GM23338 (cell line): Measurements from ENCODE around the gene CDH4. TPM values are rescaled to one million over a fixed set of nuclear protein-coding genes. Genes with fewer than 3 reads are reported as not detected.

Source experiments
- ATAC-seq: fragments of 200-7000 bp; cut with Tn5 transposase; 3 replicates; pipeline ENCODE4 v1.9.1; 2020
- DNase-seq: peaks from one replicate; pipeline ENCODE4 v3.0.0-alpha.2; 2015; ENCODE audit warnings: low spot score
- H2AFZ ChIP-seq: fragments of 200-600 bp; sonication (generic); 2 replicates; pipeline ENCODE4 v1.8.0; 2016; ENCODE audit warnings: antibody characterized with exemption, mild to moderate bottlenecking, moderate library complexity
- H3F3A ChIP-seq: fragments of 200-600 bp; sonication (generic); replicated peaks from 2 replicates; pipeline ENCODE4 v1.8.0; 2017; ENCODE audit warnings: antibody characterized with exemption, mixed run types, low read depth
- H3K27ac ChIP-seq: fragments of 200-600 bp; sonication (generic); 2 replicates; pipeline ENCODE4 v1.6.1; 2016; ENCODE audit warnings: low read depth
- H3K27me3 ChIP-seq: fragments of 200-600 bp; sonication (generic); 2 replicates; pipeline ENCODE4 v1.8.0; 2016; ENCODE audit warnings: mild to moderate bottlenecking, mixed run types, moderate library complexity; ENCODE audit not compliant: insufficient read depth
- H3K36me3 ChIP-seq: fragments of 200-600 bp; sonication (generic); 2 replicates; pipeline ENCODE4 v1.8.0; 2016; ENCODE audit warnings: mild to moderate bottlenecking; ENCODE audit not compliant: insufficient read depth
- H3K4me1 ChIP-seq: fragments of 200-600 bp; sonication (generic); 2 replicates; pipeline ENCODE4 v1.8.0; 2016; ENCODE audit warnings: mild to moderate bottlenecking, moderate library complexity; ENCODE audit not compliant: insufficient read depth
- H3K4me2 ChIP-seq: fragments of 200-600 bp; sonication (generic); 2 replicates; pipeline ENCODE4 v1.7.1; 2017; ENCODE audit warnings: mixed run types
- H3K4me3 ChIP-seq: fragments of 200-600 bp; sonication (generic); 2 replicates; pipeline ENCODE4 v1.6.1; 2016; ENCODE audit warnings: mixed run types
- H3K79me2 ChIP-seq: fragments of 200-600 bp; sonication (generic); replicated peaks from 2 replicates; pipeline ENCODE4 v1.8.0; 2017; ENCODE audit warnings: mild to moderate bottlenecking; ENCODE audit not compliant: insufficient read depth
- H3K9me2 ChIP-seq: fragments of 200-600 bp; sonication (generic); 2 replicates; pipeline ENCODE4 v1.8.0; 2017; ENCODE audit not compliant: insufficient read depth
- H4K20me1 ChIP-seq: fragments of 200-600 bp; sonication (generic); replicated peaks from 2 replicates; pipeline ENCODE4 v1.8.0; 2017; ENCODE audit warnings: mild to moderate bottlenecking; ENCODE audit not compliant: insufficient read depth
- H3K27ac Mint-ChIP-seq: 2 replicates; pipeline ENCODE4 v1.8.0; 2020; ENCODE audit warnings: inconsistent platforms, mild to moderate bottlenecking, moderate library complexity, mixed read lengths
- H3K27me3 Mint-ChIP-seq: 3 replicates; pipeline ENCODE4 v1.8.0; 2022; ENCODE audit warnings: low read depth, mild to moderate bottlenecking, moderate library complexity, mixed read lengths, inconsistent platforms; ENCODE audit not compliant: insufficient read depth, poor library complexity
- H3K36me3 Mint-ChIP-seq: 3 replicates; pipeline ENCODE4 v1.8.0; 2021; ENCODE audit warnings: low read depth, mild to moderate bottlenecking, inconsistent platforms, moderate library complexity, mixed read lengths
- H3K4me1 Mint-ChIP-seq: 3 replicates; pipeline ENCODE4 v1.8.0; 2020; ENCODE audit warnings: mild to moderate bottlenecking, inconsistent platforms, mixed read lengths
- H3K4me3 Mint-ChIP-seq: 3 replicates; pipeline ENCODE4 v1.8.0; 2021; ENCODE audit warnings: moderate library complexity, mild to moderate bottlenecking, inconsistent platforms, mixed read lengths
- H3K9me3 Mint-ChIP-seq: 3 replicates; pipeline ENCODE4 v1.8.0; 2020; ENCODE audit warnings: moderate library complexity, mild to moderate bottlenecking, inconsistent platforms, mixed read lengths
- CREB1 ChIP-seq: fragments of 250-450 bp; sonication (Bioruptor Pico); IDR thresholded peaks from 2 replicates; pipeline ENCODE4 v1.5.0; 2020; ENCODE audit warnings: low read depth, mild to moderate bottlenecking, moderate library complexity
- ETS1 ChIP-seq: IDR thresholded peaks from 2 replicates; pipeline ENCODE4 v1.6.1; 2016; ENCODE audit warnings: antibody characterized with exemption
- EZH2 ChIP-seq: fragments of 200-600 bp; sonication (generic); IDR thresholded peaks from one replicate; pipeline ENCODE4 v1.8.0; 2017; ENCODE audit warnings: antibody characterized with exemption, mild to moderate bottlenecking, low read depth; ENCODE audit not compliant: unreplicated experiment
- EZH2phosphoT487 ChIP-seq: fragments of 200-600 bp; sonication (generic); IDR thresholded peaks from one replicate; pipeline ENCODE4 v1.8.1; 2018; ENCODE audit warnings: antibody characterized with exemption; ENCODE audit not compliant: unreplicated experiment
- JUNB ChIP-seq: IDR thresholded peaks from one replicate; pipeline ENCODE4 v1.6.1; 2016; ENCODE audit warnings: antibody characterized with exemption; ENCODE audit not compliant: unreplicated experiment
- NANOG ChIP-seq: IDR thresholded peaks from 2 replicates; pipeline ENCODE4 v1.6.1; 2016; ENCODE audit warnings: antibody characterized with exemption, borderline replicate concordance
- STAT1 ChIP-seq: IDR thresholded peaks from one replicate; pipeline ENCODE4 v1.6.1; 2016; ENCODE audit warnings: antibody characterized with exemption; ENCODE audit not compliant: unreplicated experiment
- ZNF114 ChIP-seq: fragments of 250-450 bp; sonication (Bioruptor Pico); IDR thresholded peaks from 2 replicates; pipeline ENCODE4 v1.5.0; 2020; ENCODE audit warnings: mild to moderate bottlenecking, moderate library complexity
- ZNF331 ChIP-seq: fragments of 250-450 bp; sonication (Bioruptor Pico); IDR thresholded peaks from 2 replicates; pipeline ENCODE4 v1.5.0; 2020; ENCODE audit warnings: low read depth, mild to moderate bottlenecking, moderate library complexity
- ZNF462 ChIP-seq: fragments of 250-450 bp; sonication (Bioruptor Pico); IDR thresholded peaks from 2 replicates; pipeline ENCODE4 v1.5.0; 2020; ENCODE audit warnings: mild to moderate bottlenecking, moderate library complexity
- polyA plus RNA-seq: library from polyadenylated mRNA; unstranded; fragments of >200 nt; fragmentation: Nextera tagmentation; extraction: Ambion mirVana; gene quantifications from 2 replicates; pipeline ENCODE4 v1.2.1, GENCODE V29; 2016
- total RNA-seq: library from RNA; depleted of rRNA; stranded (reverse); fragments of >200 nt; shearing (Covaris generic); gene quantifications from 2 replicates; pipeline ENCODE4 v1.2.3, GENCODE V29; 2014

The CDH4 gene
- total and polyA plus RNA-seq, 2 experiments from 2014 or later = 1.2 to 4.2 TPM

- ATAC-seq (no peak), DNase-seq (no peak)
- TF ChIP-seq JUNB = no peak
- no peak for TF ChIP-seq ZNF331
- TF ChIP-seq STAT1 = no peak
- peaks cover 27% of the 10 kb centered on the region for H3K27me3 Mint-ChIP-seq
- Histone ChIP-seq H3K4me3 (no peak overlapping the region), H3K4me1 (peaks cover 11% of the 10 kb centered on the region), H3K27me3 (no peaks in the 10 kb centered on the region), H3F3A (no peaks in the 10 kb centered on the region), H3K79me2 (no peaks in the 10 kb centered on the region), H3K27ac (no peak overlapping the region), H3K9me2 (peaks cover 4% of the 10 kb centered on the region; the same call in 1 of the 2 replicates), H3K4me2 (no peak overlapping the region), H3K36me3 (no peaks in the 10 kb centered on the region), H2AFZ (no peak overlapping the region), H4K20me1 (no peaks in the 10 kb centered on the region)
- H3K36me3 Mint-ChIP-seq = no peaks in the 10 kb centered on the region; the same call in 2 of the 3 replicates
- H3K27ac Mint-ChIP-seq = no peak overlapping the region
- H3K4me3 Mint-ChIP-seq = no peak overlapping the region
- peaks cover 20% of the 10 kb centered on the region for H3K4me1 Mint-ChIP-seq
- no peaks in the 10 kb centered on the region; the same call in 1 of the 3 replicates for H3K9me3 Mint-ChIP-seq
Observed at GRCh38 chr20:61571221-61571620, 319.2 kb downstream of the CDH4 start.

GRCh38 chr20:61571916-61572711 is 320.1 kb downstream of the CDH4 start:
- H3K27me3 Mint-ChIP-seq = peaks cover 25% of the 10 kb centered on the region
- no peaks in the 10 kb centered on the region for H3K27me3 ChIP-seq
- TF ChIP-seq ZNF331 (no peak), CREB1 (no peak), ETS1 (no peak)
- H3K9me3 Mint-ChIP-seq = no peaks in the 10 kb centered on the region; the same call in 1 of the 3 replicates
- H3K4me2 ChIP-seq = no peak overlapping the region
- no peak overlapping the region for H3K4me3 Mint-ChIP-seq
- H3K4me1 Mint-ChIP-seq = peaks cover 11% of the 10 kb centered on the region
- no peak overlapping the region for H3K27ac ChIP-seq
- H3K79me2 ChIP-seq = no peaks in the 10 kb centered on the region
- no peaks in the 10 kb centered on the region for H3K36me3 ChIP-seq
- no peak overlapping the region for H2AFZ ChIP-seq
- no peak overlapping the region for H3K4me3 ChIP-seq
- no peaks in the 10 kb centered on the region; the same call in 2 of the 3 replicates for H3K36me3 Mint-ChIP-seq
- no peaks in the 10 kb centered on the region for H3F3A ChIP-seq
- ATAC-seq (no peak), DNase-seq (no peak)
- H3K9me2 ChIP-seq = peaks cover 4% of the 10 kb centered on the region; the same call in 1 of the 2 replicates
- H3K27ac Mint-ChIP-seq = no peak overlapping the region
- H4K20me1 ChIP-seq = no peaks in the 10 kb centered on the region
- H3K4me1 ChIP-seq = peaks cover 3% of the 10 kb centered on the region

- H2AFZ ChIP-seq = no peak overlapping the region
- no peak overlapping the region for H3K4me3 Mint-ChIP-seq
- ATAC-seq = no peak
- no peak overlapping the region for H3K4me3 ChIP-seq
- no peaks in the 10 kb centered on the region; the same call in 1 of the 3 replicates for H3K9me3 Mint-ChIP-seq
- no peaks in the 10 kb centered on the region for H3K36me3 ChIP-seq
- no peak overlapping the region for H3K4me2 ChIP-seq
- no peak overlapping the region for H3K27ac Mint-ChIP-seq
- DNase-seq = no peak
- no peaks in the 10 kb centered on the region; the same call in 1 of the 2 replicates for H3K4me1 ChIP-seq
- H3F3A ChIP-seq = no peaks in the 10 kb centered on the region
- peaks cover 4% of the 10 kb centered on the region; the same call in 1 of the 2 replicates for H3K9me2 ChIP-seq
- H3K79me2 ChIP-seq = no peaks in the 10 kb centered on the region
- peaks cover 6% of the 10 kb centered on the region for H3K4me1 Mint-ChIP-seq
- H3K27me3 ChIP-seq = peaks cover under 1% of the 10 kb centered on the region; the same call in 1 of the 2 replicates
- H3K36me3 Mint-ChIP-seq = no peaks in the 10 kb centered on the region; the same call in 2 of the 3 replicates
- peaks cover 28% of the 10 kb centered on the region for H3K27me3 Mint-ChIP-seq
- no peaks in the 10 kb centered on the region for H4K20me1 ChIP-seq
- no peak overlapping the region for H3K27ac ChIP-seq
- TF ChIP-seq ZNF462 (CRISPR knock-in tag) (no peak), EZH2 (no peak), NANOG (no peak), EZH2phosphoT487 (no peak), ZNF114 (CRISPR knock-in tag) (no peak)
Observed at GRCh38 chr20:61572789-61573188, 320.7 kb downstream of the CDH4 start.
